Neural cell (in vitro differentiated cells): ENCODE measurements around the gene NDST4. TPM values are rescaled to one million over a fixed set of nuclear protein-coding genes. Genes with fewer than 3 reads are reported as not detected.

ENCODE experiments used
- H2AFZ ChIP-seq: fragments of 200-600, 300-800 bp; sonication (generic), shearing (Covaris generic); 2 replicates; pipeline ENCODE4 v1.6.0; 2014; ENCODE audit warnings: low read depth, mild to moderate bottlenecking, antibody characterized with exemption, low read length, moderate library complexity
- H3F3A ChIP-seq: fragments of 200-600 bp; shearing (Covaris generic); 2 replicates; pipeline ENCODE4 v1.6.1; 2016; ENCODE audit warnings: mild to moderate bottlenecking, moderate library complexity, mixed read lengths, antibody characterized with exemption, low read length; ENCODE audit not compliant: insufficient read depth, poor library complexity, severe bottlenecking
- H3K27ac ChIP-seq: fragments of 200-600, 300-800 bp; sonication (generic), shearing (Covaris generic); 2 replicates; pipeline ENCODE4 v1.5.1; 2014; ENCODE audit warnings: mild to moderate bottlenecking, low read length, moderate library complexity
- H3K27me3 ChIP-seq: fragments of 300-800, 200-600 bp; sonication (generic), shearing (Covaris generic); 2 replicates; pipeline ENCODE4 v1.6.0; 2014; ENCODE audit warnings: mild to moderate bottlenecking, low read depth, low read length, moderate library complexity; ENCODE audit not compliant: insufficient read depth
- H3K36me3 ChIP-seq: fragments of 300-800, 200-600 bp; sonication (generic), shearing (Covaris generic); 2 replicates; pipeline ENCODE4 v1.5.1; 2014; ENCODE audit warnings: mild to moderate bottlenecking, antibody characterized with exemption, low read length, moderate library complexity; ENCODE audit not compliant: insufficient read depth
- H3K4me2 ChIP-seq: fragments of 300-800, 200-600 bp; sonication (generic), shearing (Covaris generic); 2 replicates; pipeline ENCODE4 v1.6.0; 2014; ENCODE audit warnings: mild to moderate bottlenecking, low read length
- H3K4me3 ChIP-seq: fragments of 300-800, 200-600 bp; sonication (generic), shearing (Covaris generic); 2 replicates; pipeline ENCODE4 v1.5.1; 2014; ENCODE audit warnings: mild to moderate bottlenecking, low read length, moderate library complexity
- H3K79me2 ChIP-seq: fragments of 200-600 bp; shearing (Covaris generic); replicated peaks from 2 replicates; pipeline ENCODE4 v1.6.0; 2014; ENCODE audit warnings: mild to moderate bottlenecking, low read length, moderate library complexity; ENCODE audit not compliant: insufficient read depth
- H3K9ac ChIP-seq: fragments of 300-800, 200-600 bp; sonication (generic), shearing (Covaris generic); 2 replicates; pipeline ENCODE4 v1.6.1; 2016; ENCODE audit warnings: mild to moderate bottlenecking, low read length, mixed read lengths
- H3K9me2 ChIP-seq: fragments of 200-600 bp; shearing (Covaris generic); 2 replicates; pipeline ENCODE4 v1.6.1; 2016; ENCODE audit warnings: mild to moderate bottlenecking, low read length, mixed read lengths; ENCODE audit not compliant: insufficient read depth
- H3K9me3 ChIP-seq: fragments of 200-600, 300-800 bp; sonication (generic), shearing (Covaris generic); 2 replicates; pipeline ENCODE4 v1.6.1; 2016; ENCODE audit warnings: mild to moderate bottlenecking, mixed run types, low read length, moderate library complexity, mixed read lengths
- H4K20me1 ChIP-seq: fragments of 200-600 bp; shearing (Covaris generic); 2 replicates; pipeline ENCODE4 v1.6.1; 2016; ENCODE audit warnings: mild to moderate bottlenecking, mixed run types; ENCODE audit not compliant: insufficient read depth
- EP300 ChIP-seq: fragments of 450-650 bp; conservative IDR thresholded peaks from 2 replicates; pipeline ENCODE4 v1.6.1; 2014; ENCODE audit warnings: antibody characterized with exemption, mild to moderate bottlenecking, moderate library complexity; ENCODE audit not compliant: poor library complexity, severe bottlenecking
- EZH2 ChIP-seq: fragments of 200-600, 300-800 bp; shearing (Covaris generic), sonication (generic); IDR thresholded peaks from 2 replicates; pipeline ENCODE4 v1.6.1; 2014; ENCODE audit warnings: antibody characterized with exemption, low read length, borderline replicate concordance, mild to moderate bottlenecking; ENCODE audit not compliant: insufficient read depth, poor library complexity, severe bottlenecking
- MXI1 ChIP-seq: fragments of 450-650 bp; conservative IDR thresholded peaks from 2 replicates; pipeline ENCODE4 v1.6.1; 2014; ENCODE audit warnings: antibody characterized with exemption, mild to moderate bottlenecking; ENCODE audit not compliant: poor library complexity, severe bottlenecking
- POLR2AphosphoS5 ChIP-seq: IDR thresholded peaks from 2 replicates; pipeline ENCODE4 v1.6.1; 2012
- RAD21 ChIP-seq: fragments of 450-650 bp; conservative IDR thresholded peaks from 2 replicates; pipeline ENCODE4 v1.6.1; 2014; ENCODE audit warnings: antibody characterized with exemption, mild to moderate bottlenecking, moderate library complexity
- SMC3 ChIP-seq: fragments of 450-650 bp; conservative IDR thresholded peaks from 2 replicates; pipeline ENCODE4 v1.6.1; 2014; ENCODE audit warnings: antibody characterized with exemption, mild to moderate bottlenecking, moderate library complexity; ENCODE audit not compliant: poor library complexity
- TAF1 ChIP-seq: IDR thresholded peaks from 2 replicates; pipeline ENCODE4 v1.6.1; 2012; ENCODE audit warnings: low read depth
- polyA plus RNA-seq: library from polyadenylated mRNA; depleted of rRNA; stranded (reverse); fragments of >200 nt; gene quantifications from 2 replicates; pipeline ENCODE4 v1.2.3, GENCODE V29; 2014
- TF ChIP-seq, protein P1 (sequence below): IDR thresholded peaks from 2 replicates; pipeline ENCODE4 v1.6.1; 2012; ENCODE audit warnings: borderline replicate concordance
- TF ChIP-seq, protein P2 (sequence below): fragments of 450-650 bp; IDR thresholded peaks from 2 replicates; pipeline ENCODE4 v1.5.1; 2014; ENCODE audit warnings: antibody characterized with exemption, mild to moderate bottlenecking, moderate library complexity; ENCODE audit not compliant: poor library complexity, severe bottlenecking

The NDST4 gene
- polyA plus RNA-seq, 1 donor from 2014 or later, result 1.3 TPM

DNA sequence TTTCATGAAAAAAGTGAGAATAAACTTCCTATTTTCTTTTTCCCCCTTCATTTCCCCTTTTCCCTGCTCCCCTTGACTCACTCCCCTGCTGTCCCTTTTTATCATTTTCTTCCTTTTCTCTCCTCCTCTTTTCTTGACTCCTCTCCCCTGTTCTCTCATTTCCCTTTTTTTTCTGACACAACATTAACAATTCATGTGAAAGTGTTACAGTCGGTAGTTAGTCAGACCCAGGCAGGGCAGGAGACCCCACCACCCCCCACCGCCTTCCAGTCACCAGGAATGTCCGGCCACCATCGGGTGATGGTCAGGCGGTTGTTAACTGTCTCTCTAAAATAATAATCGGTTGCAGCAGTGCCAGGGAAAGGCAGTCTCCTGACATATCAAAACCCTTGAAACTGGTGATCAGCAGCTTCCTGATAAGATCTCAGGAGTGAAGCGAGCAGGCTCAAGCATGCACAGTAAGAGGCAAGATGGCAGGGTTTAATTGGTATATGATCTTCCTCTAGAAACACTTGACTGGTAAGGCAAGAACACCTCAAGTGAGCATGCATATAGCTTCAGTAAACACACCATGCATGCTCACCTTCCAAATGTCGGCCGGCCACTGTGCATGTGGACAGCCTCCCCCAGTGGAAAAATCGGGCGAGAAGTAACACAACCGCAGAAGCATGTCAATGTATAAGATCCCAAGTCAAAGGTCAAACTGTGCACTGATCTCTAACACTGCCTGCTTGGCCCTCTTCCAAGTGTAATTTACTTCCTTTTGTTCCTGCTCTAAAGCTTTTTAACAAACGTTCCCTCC, 191.4 kb downstream of the NDST4 start:
- TF ChIP-seq RAD21 (no peak), POLR2AphosphoS5 (no peak), TAF1 (no peak), SMC3 (no peak)
- H3K4me2 ChIP-seq, result no peak overlapping the region
- H3K27ac ChIP-seq, result no peak overlapping the region
- no peak overlapping the region for H3K4me3 ChIP-seq
- H3K9me2 ChIP-seq, result no peaks in the 10 kb centered on the region
- no peak overlapping the region for H3K9ac ChIP-seq
- H4K20me1 ChIP-seq, result no peaks in the 10 kb centered on the region
- no peaks in the 10 kb centered on the region for H3F3A ChIP-seq
- no peaks in the 10 kb centered on the region for H3K36me3 ChIP-seq
- H2AFZ ChIP-seq, result no peak overlapping the region
- no peaks in the 10 kb centered on the region for H3K9me3 ChIP-seq
- no peaks in the 10 kb centered on the region for H3K79me2 ChIP-seq
- no peaks in the 10 kb centered on the region for H3K27me3 ChIP-seq

DNA sequence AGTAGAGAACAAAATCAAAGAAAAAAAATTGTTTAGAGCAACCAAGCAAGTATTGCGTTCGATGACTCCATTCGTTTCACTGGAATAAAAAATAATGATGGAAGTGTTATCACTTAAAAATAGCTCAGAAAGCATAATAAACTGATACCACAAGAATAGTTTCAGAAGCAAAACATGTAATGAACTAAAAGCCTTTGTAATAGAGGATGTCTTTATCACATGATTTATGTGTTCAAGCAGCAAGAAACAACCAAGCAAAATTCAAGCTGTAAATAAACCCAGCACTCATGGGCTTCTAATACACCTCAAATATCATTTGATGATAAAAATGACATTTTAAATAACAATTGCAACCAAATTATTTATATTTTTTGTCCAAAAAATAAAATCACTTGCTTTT, 192.2 kb downstream of the NDST4 start:
- Histone ChIP-seq H3F3A (no peaks in the 10 kb centered on the region), H3K27me3 (no peaks in the 10 kb centered on the region), H3K4me2 (no peak overlapping the region), H3K9me2 (no peaks in the 10 kb centered on the region), H4K20me1 (no peaks in the 10 kb centered on the region), H2AFZ (no peak overlapping the region), H3K27ac (no peak overlapping the region), H3K9me3 (no peaks in the 10 kb centered on the region), H3K4me3 (no peak overlapping the region), H3K36me3 (no peaks in the 10 kb centered on the region), H3K9ac (no peak overlapping the region), H3K79me2 (no peaks in the 10 kb centered on the region)
- TF ChIP-seq, protein P1, sequence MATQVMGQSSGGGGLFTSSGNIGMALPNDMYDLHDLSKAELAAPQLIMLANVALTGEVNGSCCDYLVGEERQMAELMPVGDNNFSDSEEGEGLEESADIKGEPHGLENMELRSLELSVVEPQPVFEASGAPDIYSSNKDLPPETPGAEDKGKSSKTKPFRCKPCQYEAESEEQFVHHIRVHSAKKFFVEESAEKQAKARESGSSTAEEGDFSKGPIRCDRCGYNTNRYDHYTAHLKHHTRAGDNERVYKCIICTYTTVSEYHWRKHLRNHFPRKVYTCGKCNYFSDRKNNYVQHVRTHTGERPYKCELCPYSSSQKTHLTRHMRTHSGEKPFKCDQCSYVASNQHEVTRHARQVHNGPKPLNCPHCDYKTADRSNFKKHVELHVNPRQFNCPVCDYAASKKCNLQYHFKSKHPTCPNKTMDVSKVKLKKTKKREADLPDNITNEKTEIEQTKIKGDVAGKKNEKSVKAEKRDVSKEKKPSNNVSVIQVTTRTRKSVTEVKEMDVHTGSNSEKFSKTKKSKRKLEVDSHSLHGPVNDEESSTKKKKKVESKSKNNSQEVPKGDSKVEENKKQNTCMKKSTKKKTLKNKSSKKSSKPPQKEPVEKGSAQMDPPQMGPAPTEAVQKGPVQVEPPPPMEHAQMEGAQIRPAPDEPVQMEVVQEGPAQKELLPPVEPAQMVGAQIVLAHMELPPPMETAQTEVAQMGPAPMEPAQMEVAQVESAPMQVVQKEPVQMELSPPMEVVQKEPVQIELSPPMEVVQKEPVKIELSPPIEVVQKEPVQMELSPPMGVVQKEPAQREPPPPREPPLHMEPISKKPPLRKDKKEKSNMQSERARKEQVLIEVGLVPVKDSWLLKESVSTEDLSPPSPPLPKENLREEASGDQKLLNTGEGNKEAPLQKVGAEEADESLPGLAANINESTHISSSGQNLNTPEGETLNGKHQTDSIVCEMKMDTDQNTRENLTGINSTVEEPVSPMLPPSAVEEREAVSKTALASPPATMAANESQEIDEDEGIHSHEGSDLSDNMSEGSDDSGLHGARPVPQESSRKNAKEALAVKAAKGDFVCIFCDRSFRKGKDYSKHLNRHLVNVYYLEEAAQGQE, result no peak
- TF ChIP-seq, protein P2, sequence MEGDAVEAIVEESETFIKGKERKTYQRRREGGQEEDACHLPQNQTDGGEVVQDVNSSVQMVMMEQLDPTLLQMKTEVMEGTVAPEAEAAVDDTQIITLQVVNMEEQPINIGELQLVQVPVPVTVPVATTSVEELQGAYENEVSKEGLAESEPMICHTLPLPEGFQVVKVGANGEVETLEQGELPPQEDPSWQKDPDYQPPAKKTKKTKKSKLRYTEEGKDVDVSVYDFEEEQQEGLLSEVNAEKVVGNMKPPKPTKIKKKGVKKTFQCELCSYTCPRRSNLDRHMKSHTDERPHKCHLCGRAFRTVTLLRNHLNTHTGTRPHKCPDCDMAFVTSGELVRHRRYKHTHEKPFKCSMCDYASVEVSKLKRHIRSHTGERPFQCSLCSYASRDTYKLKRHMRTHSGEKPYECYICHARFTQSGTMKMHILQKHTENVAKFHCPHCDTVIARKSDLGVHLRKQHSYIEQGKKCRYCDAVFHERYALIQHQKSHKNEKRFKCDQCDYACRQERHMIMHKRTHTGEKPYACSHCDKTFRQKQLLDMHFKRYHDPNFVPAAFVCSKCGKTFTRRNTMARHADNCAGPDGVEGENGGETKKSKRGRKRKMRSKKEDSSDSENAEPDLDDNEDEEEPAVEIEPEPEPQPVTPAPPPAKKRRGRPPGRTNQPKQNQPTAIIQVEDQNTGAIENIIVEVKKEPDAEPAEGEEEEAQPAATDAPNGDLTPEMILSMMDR, result no peak
- no peak for TF ChIP-seq SMC3
- TF ChIP-seq MXI1, result no peak
- no peak for TF ChIP-seq RAD21
- no peak for TF ChIP-seq POLR2AphosphoS5
- TF ChIP-seq TAF1, result no peak
- no peak for TF ChIP-seq EZH2
- TF ChIP-seq EP300, result no peak
